Tibial nerve (tissue), 4 donors: ENCODE measurements around the gene DUSP8.
A peak's percentile ranks its signal among the peaks of the same experiment; 100 is the strongest.

ENCODE experiments used
- EP300 ChIP-seq, 2 donors: sonication (generic); formaldehyde crosslinking; IDR thresholded peaks; one replicate each; pipeline ENCODE4 v1.6.1; 2017; ENCODE audit warnings: antibody characterized with exemption in 2 of 2, mild to moderate bottlenecking in 1 of 2
- POLR2A ChIP-seq, 2 donors: fragments of 450-650 bp; IDR thresholded peaks; one replicate each; pipeline ENCODE4 v1.6.1; 2017; ENCODE audit warnings: antibody characterized with exemption in 2 of 2, mild to moderate bottlenecking in 2 of 2, moderate library complexity in 2 of 2
- TF ChIP-seq, protein P1 (sequence below), 5 experiments: fragments of 200-600 bp in 3 of 5; fragments of 450-650 bp in 2 of 5; sonication (generic) in 3 of 5; IDR thresholded peaks; one replicate each; pipeline ENCODE4 v1.5.1; 2016 to 2019; ENCODE audit warnings: antibody characterized with exemption in 5 of 5, mild to moderate bottlenecking in 3 of 5, moderate library complexity in 2 of 5

DNA sequence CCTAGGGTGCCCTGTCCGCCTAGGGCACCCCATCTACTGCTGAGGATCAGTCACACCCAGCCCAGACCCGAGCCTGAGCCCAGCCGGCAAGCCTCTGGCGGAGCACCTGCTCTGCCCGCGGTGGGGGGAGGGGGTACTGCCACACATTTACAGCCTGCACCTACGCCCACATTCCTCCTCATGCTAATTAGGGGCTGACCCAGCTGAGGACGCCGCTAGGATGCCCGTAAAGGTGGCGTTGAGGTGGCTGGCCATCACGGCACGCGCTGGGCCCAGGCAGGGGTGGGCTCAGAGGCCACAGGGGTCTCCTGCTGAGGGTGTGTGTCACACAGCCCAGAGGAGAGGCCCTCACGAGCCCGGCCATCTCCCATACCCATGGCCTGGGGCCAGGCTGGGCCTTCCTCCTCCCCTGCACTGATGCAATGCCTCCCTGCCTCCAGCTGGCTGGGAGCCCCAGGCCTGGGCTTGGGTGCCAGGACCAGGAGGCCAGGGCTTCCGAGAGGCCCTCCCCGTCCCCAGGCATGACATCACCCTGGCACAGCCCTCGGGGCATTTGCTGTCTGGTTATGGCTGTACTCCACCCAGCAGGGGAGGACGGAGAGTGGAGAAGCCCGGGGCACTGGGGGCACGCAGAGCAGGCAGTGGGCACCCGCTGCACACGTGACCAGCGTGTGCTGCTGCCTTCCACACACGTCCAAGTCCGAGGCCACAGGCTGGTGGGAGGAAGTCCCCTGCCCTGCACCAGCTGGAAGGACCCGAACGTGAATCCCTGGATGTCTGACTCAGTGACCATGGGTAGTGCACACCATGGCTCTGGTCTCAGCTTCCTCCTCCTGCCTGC, 12.7 kb downstream of the DUSP8 start:
- TF ChIP-seq, protein P1, sequence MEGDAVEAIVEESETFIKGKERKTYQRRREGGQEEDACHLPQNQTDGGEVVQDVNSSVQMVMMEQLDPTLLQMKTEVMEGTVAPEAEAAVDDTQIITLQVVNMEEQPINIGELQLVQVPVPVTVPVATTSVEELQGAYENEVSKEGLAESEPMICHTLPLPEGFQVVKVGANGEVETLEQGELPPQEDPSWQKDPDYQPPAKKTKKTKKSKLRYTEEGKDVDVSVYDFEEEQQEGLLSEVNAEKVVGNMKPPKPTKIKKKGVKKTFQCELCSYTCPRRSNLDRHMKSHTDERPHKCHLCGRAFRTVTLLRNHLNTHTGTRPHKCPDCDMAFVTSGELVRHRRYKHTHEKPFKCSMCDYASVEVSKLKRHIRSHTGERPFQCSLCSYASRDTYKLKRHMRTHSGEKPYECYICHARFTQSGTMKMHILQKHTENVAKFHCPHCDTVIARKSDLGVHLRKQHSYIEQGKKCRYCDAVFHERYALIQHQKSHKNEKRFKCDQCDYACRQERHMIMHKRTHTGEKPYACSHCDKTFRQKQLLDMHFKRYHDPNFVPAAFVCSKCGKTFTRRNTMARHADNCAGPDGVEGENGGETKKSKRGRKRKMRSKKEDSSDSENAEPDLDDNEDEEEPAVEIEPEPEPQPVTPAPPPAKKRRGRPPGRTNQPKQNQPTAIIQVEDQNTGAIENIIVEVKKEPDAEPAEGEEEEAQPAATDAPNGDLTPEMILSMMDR (IDR thresholded peaks at IDR 0.05), result peak in 2 of 5 experiments; percentile 13 to 25
- TF ChIP-seq EP300 (IDR thresholded peaks at IDR 0.05) (peak; percentile 65 to 97), POLR2A (IDR thresholded peaks at IDR 0.05) (peak in 1 of 2 donors; percentile 55)
